Measurements from ENCODE around the gene M1AP.

M1AP gene

GRCh38 chr2:74648009-74648443 is at the start of gene M1AP:
Gene M1AP, minus strand, starts transcription at chr2:74648330. Its CDS starts 8,055 bp downstream, at chr2:74640275.
- DNase-seq = no peak

GRCh38 chr2:74696829-74697228 is 48.7 kb upstream of the M1AP start:
- no peak for DNase-seq

- no peak for DNase-seq
Measured at GRCh38 chr2:74695663-74696062, 47.5 kb upstream of the M1AP start.

- DNase-seq = no peak
Measured at GRCh38 chr2:74694281-74694680, 46.2 kb upstream of the M1AP start.

- DNase-seq = no peak
Measured at GRCh38 chr2:74693668-74694067, 45.5 kb upstream of the M1AP start.

GRCh38 chr2:74693213-74693612 is 45.1 kb upstream of the M1AP start:
- no peak for DNase-seq

- no peak for DNase-seq
Measured at GRCh38 chr2:74691929-74692328, 43.8 kb upstream of the M1AP start.

GRCh38 chr2:74690571-74690970 is 42.4 kb upstream of the M1AP start:
- DNase-seq = peak; percentile 62

GRCh38 chr2:74689671-74690070 is 41.5 kb upstream of the M1AP start:
- DNase-seq = no peak

GRCh38 chr2:74688881-74689280 is 40.8 kb upstream of the M1AP start:
- DNase-seq = no peak

GRCh38 chr2:74685408-74685807 is 37.3 kb upstream of the M1AP start:
- no peak for DNase-seq

GRCh38 chr2:74682501-74682900 is 34.4 kb upstream of the M1AP start:
- DNase-seq = no peak

- DNase-seq = no peak
Measured at GRCh38 chr2:74679615-74680014, 31.5 kb upstream of the M1AP start.

- no peak for DNase-seq
Measured at GRCh38 chr2:74676331-74676730, 28.2 kb upstream of the M1AP start.

- DNase-seq = no peak
Measured at GRCh38 chr2:74675090-74675489, 27.0 kb upstream of the M1AP start.

- no peak for DNase-seq
Measured at GRCh38 chr2:74673826-74674528, 25.8 kb upstream of the M1AP start.

- DNase-seq = no peak
Measured at GRCh38 chr2:74671479-74671878, 23.3 kb upstream of the M1AP start.

GRCh38 chr2:74670263-74670662 is 22.1 kb upstream of the M1AP start:
- no peak for DNase-seq

- DNase-seq = no peak
Measured at GRCh38 chr2:74668087-74668486, 20.0 kb upstream of the M1AP start.

GRCh38 chr2:74659462-74659861 is 11.3 kb upstream of the M1AP start:
- no peak for DNase-seq

GRCh38 chr2:74658516-74658915 is 10.4 kb upstream of the M1AP start:
- no peak for DNase-seq

- DNase-seq = no peak
Measured at GRCh38 chr2:74655579-74655978, 7.4 kb upstream of the M1AP start.

- peak; percentile 96 for DNase-seq
Measured at GRCh38 chr2:74653985-74654882, 6.1 kb upstream of the M1AP start, which contains the start of gene SEMA4F. Gene SEMA4F, plus strand, starts transcription at chr2:74654247. Its CDS starts 130 bp downstream, at chr2:74654377.

- DNase-seq = no peak
Measured at GRCh38 chr2:74653589-74653984, 5.5 kb upstream of the M1AP start.
